SK-N-SH (cell line): ENCODE measurements around the gene KCTD4. TPM values are rescaled to one million over a fixed set of nuclear protein-coding genes. Genes with fewer than 3 reads are reported as not detected.

ENCODE experiments used
- CTCF ChIA-PET: fragments of 300-600, 350-600 bp; formaldehyde crosslinking; extraction: SDS; loops from one replicate; lab custom pipeline; 2021; lab: Yijun Ruan, JAX
- POLR2A ChIA-PET: fragments of 350-600 bp; sonication (Branson Sonifier 250); formaldehyde crosslinking; extraction: SDS; loops from one replicate; lab custom pipeline; 2020; ENCODE audit warnings: antibody characterized with exemption, inconsistent platforms; lab: Yijun Ruan, JAX
- DNase-seq: peaks from one replicate; pipeline ENCODE4 v3.0.0; 2012
- H2AFZ ChIP-seq: fragments of 200-600 bp; sonication (generic); 2 replicates; pipeline ENCODE4 v1.8.1; 2016; ENCODE audit warnings: antibody characterized with exemption, mild to moderate bottlenecking, low read depth
- H3F3A ChIP-seq: fragments of 200-600 bp; sonication (generic); replicated peaks from 2 replicates; pipeline ENCODE3; 2016; ENCODE audit warnings: antibody characterized with exemption, mild to moderate bottlenecking; ENCODE audit not compliant: insufficient read depth
- H3K27ac ChIP-seq, 2 experiments: fragments of 200-500 bp in 1 of 2; fragments of 200-600 bp in 1 of 2; sonication (Bioruptor generic) in 1 of 2; sonication (generic), shearing (Covaris generic) in 1 of 2; 2 replicates each; pipeline versions ENCODE4 v1.5.1 to v1.6.1; 2014 to 2016; ENCODE audit warnings: low read depth in 2 of 2, inconsistent platforms in 1 of 2, low read length in 1 of 2, mild to moderate bottlenecking in 1 of 2, mixed read lengths in 1 of 2
- H3K27me3 ChIP-seq: fragments of 200-600 bp; sonication (generic), shearing (Covaris generic); 2 replicates; pipeline ENCODE4 v1.6.1; 2016; ENCODE audit warnings: mixed run types; ENCODE audit not compliant: insufficient read depth
- H3K36me3 ChIP-seq, 2 experiments: fragments of 200-500 bp in 1 of 2; fragments of 200-600 bp in 1 of 2; sonication (Bioruptor generic) in 1 of 2; sonication (generic) in 1 of 2; replicated peaks in 1 of 2; 2 replicates each; pipeline versions ENCODE3 to v1.5.1; 2014 to 2016; ENCODE audit warnings: low read length in 1 of 2, mild to moderate bottlenecking in 1 of 2; ENCODE audit not compliant: insufficient read depth in 2 of 2, control insufficient read depth in 1 of 2
- H3K4me1 ChIP-seq, 2 experiments: fragments of 200-500 bp in 1 of 2; fragments of 200-600 bp in 1 of 2; sonication (Bioruptor generic) in 1 of 2; sonication (generic), shearing (Covaris generic) in 1 of 2; 2 replicates each; pipeline versions ENCODE4 v1.5.1 to v1.6.1; 2014 to 2016; ENCODE audit warnings: low read depth in 1 of 2, low read length in 1 of 2, mixed run types in 1 of 2; ENCODE audit not compliant: insufficient read depth in 2 of 2, control insufficient read depth in 1 of 2
- H3K4me2 ChIP-seq: fragments of 200-600 bp; sonication (generic), shearing (Covaris generic); 2 replicates; pipeline ENCODE4 v1.6.1; 2017; ENCODE audit warnings: mixed run types
- H3K4me3 ChIP-seq, 2 experiments: fragments of 200-500 bp in 1 of 2; fragments of 200-600 bp in 1 of 2; sonication (Bioruptor generic) in 1 of 2; sonication (generic), shearing (Covaris generic) in 1 of 2; 2 replicates each; pipeline versions ENCODE4 v1.5.1 to v1.8.1; 2014 to 2016; ENCODE audit warnings: low read depth in 2 of 2, inconsistent platforms in 1 of 2, low read length in 1 of 2, mild to moderate bottlenecking in 1 of 2, mixed read lengths in 1 of 2, moderate library complexity in 1 of 2
- H3K79me2 ChIP-seq: fragments of 200-600 bp; sonication (generic); 2 replicates; pipeline ENCODE4 v1.8.1; 2017; ENCODE audit warnings: mild to moderate bottlenecking; ENCODE audit not compliant: insufficient read depth
- H3K9ac ChIP-seq: fragments of 200-600 bp; sonication (generic); 2 replicates; pipeline ENCODE4 v1.6.1; 2017; ENCODE audit warnings: mixed run types
- H3K9me2 ChIP-seq: fragments of 200-600 bp; sonication (generic); 2 replicates; pipeline ENCODE4 v1.6.1; 2017; ENCODE audit warnings: mixed run types
- H3K9me3 ChIP-seq: fragments of 200-600 bp; sonication (generic); 2 replicates; pipeline ENCODE4 v1.6.1; 2017; ENCODE audit warnings: mixed run types, mild to moderate bottlenecking, moderate library complexity
- H4K20me1 ChIP-seq: fragments of 200-600 bp; sonication (generic); 2 replicates; pipeline ENCODE4 v1.6.1; 2017; ENCODE audit warnings: mild to moderate bottlenecking, mixed run types; ENCODE audit not compliant: insufficient read depth
- CTCF ChIP-seq: fragments of 200-600 bp; sonication (generic); IDR thresholded peaks from 2 replicates; pipeline ENCODE4 v1.6.1; 2017; ENCODE audit warnings: antibody characterized with exemption, mild to moderate bottlenecking, moderate library complexity
- FOSL2 ChIP-seq: IDR thresholded peaks from 2 replicates; pipeline ENCODE4 v1.4.0; 2012; ENCODE audit warnings: low read depth, mild to moderate bottlenecking, moderate library complexity, borderline replicate concordance
- GATA2 ChIP-seq: sonication (generic); formaldehyde crosslinking; IDR thresholded peaks from 2 replicates; pipeline ENCODE4 v1.5.0; 2020; ENCODE audit warnings: mild to moderate bottlenecking, missing genetic modification reagents
- NFIC ChIP-seq: IDR thresholded peaks from 2 replicates; pipeline ENCODE4 v1.4.0; 2012; ENCODE audit warnings: borderline replicate concordance
- PBX3 ChIP-seq: IDR thresholded peaks from 2 replicates; pipeline ENCODE4; 2012
- RXRA ChIP-seq: IDR thresholded peaks from 2 replicates; pipeline ENCODE4 v1.4.0; 2012; ENCODE audit warnings: low read depth, mild to moderate bottlenecking, borderline replicate concordance
- SMC3 ChIP-seq: IDR thresholded peaks from 2 replicates; pipeline ENCODE4 v1.6.1; 2012; ENCODE audit warnings: low read depth, low read length, improper control_type of control experiment
- TCF12 ChIP-seq: IDR thresholded peaks from 2 replicates; pipeline ENCODE4 v1.4.0; 2012
- USF2 ChIP-seq: fragments of 150-350 bp; IDR thresholded peaks from 2 replicates; pipeline ENCODE4 v1.6.1; 2017; ENCODE audit warnings: antibody characterized with exemption, low read length, low read depth, borderline replicate concordance
- WGBS: methylation state at CpG from one replicate; pipeline ENCODE4 v1.1.6; 2017; ENCODE audit warnings: low lambda C conversion rate; 5-methylcytosine and 5-hydroxymethylcytosine counted together
- polyA plus RNA-seq, 3 experiments: library from polyadenylated mRNA; depleted of rRNA; stranded (reverse); fragments of >200 nt; gene quantifications; 2 replicates each; pipeline ENCODE4 v1.2.3, GENCODE V29; 2012

Gene KCTD4
- polyA plus RNA-seq, 1 of the 3 experiments (the other 2 are of a cell fraction) = 0.56 TPM

- no peak for TF ChIP-seq USF2
- no peak for TF ChIP-seq GATA2
- no peak for TF ChIP-seq SMC3
- TF ChIP-seq NFIC = no peak
- CTCF ChIA-PET = no interaction called here
- Histone ChIP-seq H3K4me2 (no peak overlapping the region), H3K27me3 (no peaks in the 10 kb centered on the region), H3F3A (peaks cover 10% of the 10 kb centered on the region), H3K4me3 (no peak overlapping the region), H3K27ac (no peak overlapping the region; a peak in 1 of 4 replicates), H4K20me1 (no peaks in the 10 kb centered on the region), H3K9me2 (no peaks in the 10 kb centered on the region), H3K4me1 (peaks cover 0 to 31% of the 10 kb centered on the region in 2 experiments; a peak in 3 of 4 replicates), H3K9me3 (no peaks in the 10 kb centered on the region), H3K36me3 (peaks cover 2% of the 10 kb centered on the region in 2 experiments), H3K79me2 (peaks cover 31% of the 10 kb centered on the region; the same call in 1 of the 2 replicates), H3K9ac (no peak overlapping the region), H2AFZ (no peak overlapping the region)
- POLR2A ChIA-PET = no interaction called here
- no peak for DNase-seq
- WGBS = 89% methylated on average over 2 of the region's 2 CpGs
Observed at GRCh38 chr13:45198041-45198440, 2.8 kb downstream of the KCTD4 start.

- peaks cover 2 to 3% of the 10 kb centered on the region in 2 experiments for H3K36me3 ChIP-seq
- H3K4me1 ChIP-seq = peaks cover 2 to 41% of the 10 kb centered on the region in 2 experiments; a peak in 3 of 4 replicates
- ChIA-PET POLR2A (no interaction called here), CTCF (no interaction called here)
- H3K27me3 ChIP-seq = no peaks in the 10 kb centered on the region
- no peak overlapping the region for H3K4me3 ChIP-seq
- H3K4me2 ChIP-seq = no peak overlapping the region
- WGBS = 57% methylated on average over 1 of the region's 1 CpG
- peaks cover 16% of the 10 kb centered on the region for H3F3A ChIP-seq
- H3K27ac ChIP-seq = peak overlapping the region in 1 of 2 experiments; percentile 21; a peak in 1 of 4 replicates
- no peaks in the 10 kb centered on the region; the same call in 1 of the 2 replicates for H3K9me3 ChIP-seq
- H2AFZ ChIP-seq = no peak overlapping the region
- no peak overlapping the region for H3K9ac ChIP-seq
- H3K9me2 ChIP-seq = no peaks in the 10 kb centered on the region
- peak; percentile 27; the same call in 1 of the 2 replicates for TF ChIP-seq TCF12
- TF ChIP-seq PBX3 = peak; percentile 38; the same call in 1 of the 2 replicates
- TF ChIP-seq CTCF = no peak
- 0 out of 2 replicates have a peak, but pooled peaks have one; percentile 24 for TF ChIP-seq RXRA
- TF ChIP-seq FOSL2 = peak; percentile 6; the same call in 1 of the 2 replicates
- H4K20me1 ChIP-seq = no peaks in the 10 kb centered on the region
- peaks cover 30% of the 10 kb centered on the region; the same call in 1 of the 2 replicates for H3K79me2 ChIP-seq
- no peak for DNase-seq
Observed at GRCh38 chr13:45196622-45197021, 4.2 kb downstream of the KCTD4 start.
